ENCODE measurements around the gene BRIP1.
"Not testable (repeated sequence)": the region's sequence is repeated elsewhere in the genome, so short reads cannot be mapped to it uniquely, and the experiment has no call there.

BRIP1 gene

DNA sequence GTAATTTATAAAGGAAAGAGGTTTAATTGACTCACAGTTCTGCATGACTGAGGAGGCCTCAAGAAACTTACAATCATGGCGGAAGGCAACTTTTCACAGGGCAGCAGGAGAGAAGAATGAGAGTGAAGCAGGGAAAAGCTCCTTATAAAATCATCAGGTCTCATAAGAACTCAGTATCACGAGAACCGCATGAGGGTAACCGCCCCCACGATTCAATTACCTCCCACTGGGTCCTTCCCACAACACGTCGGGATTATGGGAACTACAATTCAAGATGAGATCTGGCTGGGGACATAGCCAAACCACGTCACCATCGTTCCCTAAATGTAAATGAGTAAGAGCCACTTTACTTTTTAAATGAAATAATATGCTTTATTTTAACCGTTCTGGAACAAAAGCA, 182.4 kb downstream of the BRIP1 start:
- TF ChIP-seq, protein P1, sequence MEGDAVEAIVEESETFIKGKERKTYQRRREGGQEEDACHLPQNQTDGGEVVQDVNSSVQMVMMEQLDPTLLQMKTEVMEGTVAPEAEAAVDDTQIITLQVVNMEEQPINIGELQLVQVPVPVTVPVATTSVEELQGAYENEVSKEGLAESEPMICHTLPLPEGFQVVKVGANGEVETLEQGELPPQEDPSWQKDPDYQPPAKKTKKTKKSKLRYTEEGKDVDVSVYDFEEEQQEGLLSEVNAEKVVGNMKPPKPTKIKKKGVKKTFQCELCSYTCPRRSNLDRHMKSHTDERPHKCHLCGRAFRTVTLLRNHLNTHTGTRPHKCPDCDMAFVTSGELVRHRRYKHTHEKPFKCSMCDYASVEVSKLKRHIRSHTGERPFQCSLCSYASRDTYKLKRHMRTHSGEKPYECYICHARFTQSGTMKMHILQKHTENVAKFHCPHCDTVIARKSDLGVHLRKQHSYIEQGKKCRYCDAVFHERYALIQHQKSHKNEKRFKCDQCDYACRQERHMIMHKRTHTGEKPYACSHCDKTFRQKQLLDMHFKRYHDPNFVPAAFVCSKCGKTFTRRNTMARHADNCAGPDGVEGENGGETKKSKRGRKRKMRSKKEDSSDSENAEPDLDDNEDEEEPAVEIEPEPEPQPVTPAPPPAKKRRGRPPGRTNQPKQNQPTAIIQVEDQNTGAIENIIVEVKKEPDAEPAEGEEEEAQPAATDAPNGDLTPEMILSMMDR (IDR thresholded peaks at IDR 0.05; ENCODE audit: low read depth, low read length, missing control alignments): no peak
- H3K4me3 ChIP-seq (ENCODE audit: low read depth, low read length): no peak overlapping the region
- no peak for DNase-seq (ENCODE audit: low read depth)
- in situ Hi-C loops (cut with HindIII; ENCODE audit: low sequenced_read_pairs): no loop called here

DNA sequence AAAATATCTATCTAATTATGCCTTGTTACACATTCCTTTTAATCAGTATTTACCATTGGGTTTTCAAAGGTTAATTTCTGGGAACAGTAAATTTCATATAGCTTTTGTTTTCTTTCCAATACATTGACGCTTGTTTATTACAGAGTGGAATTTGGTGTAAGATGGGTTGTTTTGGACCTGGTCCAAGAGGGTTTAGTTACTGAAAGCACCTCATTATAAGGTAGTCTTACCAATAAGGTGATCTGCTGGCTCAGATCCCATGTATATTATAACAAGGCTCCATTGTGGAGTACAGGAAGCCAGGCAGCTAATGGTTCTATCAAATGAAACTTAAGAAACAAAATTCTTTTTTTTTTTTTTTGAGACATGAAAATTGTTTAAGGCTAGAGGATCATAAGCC, 185.0 kb downstream of the BRIP1 start:
- TF ChIP-seq, protein P1 (IDR thresholded peaks at IDR 0.05; ENCODE audit: low read depth, low read length, missing control alignments): no peak
- no peak for DNase-seq (ENCODE audit: low read depth)
- in situ Hi-C loops (cut with HindIII; ENCODE audit: low sequenced_read_pairs): no loop called here
- no peak overlapping the region for H3K4me3 ChIP-seq (ENCODE audit: low read depth, low read length)

DNA sequence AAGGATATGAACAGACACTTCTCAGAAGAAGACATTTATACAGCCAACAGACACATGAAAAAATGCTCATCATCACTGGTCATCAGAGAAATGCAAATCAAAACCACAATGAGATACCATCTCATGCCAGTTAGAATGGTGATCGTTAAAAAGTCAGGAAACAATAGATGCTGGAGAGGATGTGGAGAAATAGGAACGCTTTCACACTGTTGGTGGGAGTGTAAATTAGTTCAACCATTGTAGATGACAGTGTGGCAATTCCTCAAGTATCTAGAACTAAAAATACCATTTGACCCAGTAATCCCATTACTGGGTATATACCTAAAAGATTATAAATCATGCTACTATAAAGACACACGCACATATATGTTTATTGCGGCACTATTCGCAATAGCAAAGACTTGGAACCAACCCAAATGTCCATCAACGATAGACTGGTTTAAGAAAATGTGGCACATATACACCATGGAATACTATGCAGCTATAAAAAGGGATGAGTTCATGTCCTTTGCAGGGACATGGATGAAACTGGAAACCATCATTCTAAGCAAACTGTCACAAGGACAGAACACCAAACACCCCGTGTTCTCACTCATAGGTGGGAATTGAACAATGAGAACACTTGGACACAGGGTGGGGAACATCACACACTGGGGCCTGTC, 186.0 kb downstream of the BRIP1 start:
- in situ Hi-C loops (cut with HindIII; ENCODE audit: low sequenced_read_pairs); DNase-seq (ENCODE audit: low read depth); H3K4me3 ChIP-seq (ENCODE audit: low read depth, low read length): not testable (repeated sequence)

DNA sequence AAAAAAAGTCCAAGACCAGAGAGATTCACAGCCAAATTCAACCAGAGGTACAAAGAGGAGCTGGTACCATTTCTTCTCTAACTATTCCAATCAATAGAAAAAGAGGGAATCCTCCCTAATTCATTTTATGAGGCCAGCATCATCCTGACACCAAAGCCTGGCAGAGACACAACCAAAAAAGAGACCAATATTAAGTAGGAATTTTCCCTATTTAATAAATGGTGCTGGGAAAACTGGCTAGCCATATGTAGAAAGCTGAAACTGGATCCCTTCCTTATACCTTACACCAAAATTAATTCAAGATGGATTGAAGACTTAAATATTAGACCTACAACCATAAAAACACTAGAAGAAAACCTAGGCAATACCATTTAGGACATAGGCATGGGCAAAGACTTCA, 186.8 kb downstream of the BRIP1 start:
- in situ Hi-C loops (cut with HindIII; ENCODE audit: low sequenced_read_pairs); H3K4me3 ChIP-seq (ENCODE audit: low read depth, low read length); DNase-seq (ENCODE audit: low read depth): not testable (repeated sequence)

DNA sequence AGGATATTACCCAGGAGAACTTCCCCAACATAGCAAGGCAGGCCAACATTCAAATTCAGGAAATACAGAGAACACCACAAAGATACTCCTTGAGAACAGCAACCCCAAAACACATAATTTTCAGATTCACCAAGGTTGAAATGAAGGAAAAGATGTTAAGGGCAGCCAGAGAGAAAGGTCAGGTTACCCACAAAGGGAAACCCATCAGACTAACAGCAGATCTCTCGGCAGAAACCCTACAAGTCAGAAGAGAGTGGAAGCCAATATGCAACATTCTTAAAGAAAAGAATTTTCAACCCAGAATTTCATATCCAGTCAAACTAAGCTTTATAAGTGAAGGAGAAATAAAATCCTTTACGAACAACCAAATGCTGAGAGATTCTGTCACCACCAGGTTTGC, 188.7 kb downstream of the BRIP1 start:
- in situ Hi-C loops (cut with HindIII; ENCODE audit: low sequenced_read_pairs); H3K4me3 ChIP-seq (ENCODE audit: low read depth, low read length); DNase-seq (ENCODE audit: low read depth): not testable (repeated sequence)

DNA sequence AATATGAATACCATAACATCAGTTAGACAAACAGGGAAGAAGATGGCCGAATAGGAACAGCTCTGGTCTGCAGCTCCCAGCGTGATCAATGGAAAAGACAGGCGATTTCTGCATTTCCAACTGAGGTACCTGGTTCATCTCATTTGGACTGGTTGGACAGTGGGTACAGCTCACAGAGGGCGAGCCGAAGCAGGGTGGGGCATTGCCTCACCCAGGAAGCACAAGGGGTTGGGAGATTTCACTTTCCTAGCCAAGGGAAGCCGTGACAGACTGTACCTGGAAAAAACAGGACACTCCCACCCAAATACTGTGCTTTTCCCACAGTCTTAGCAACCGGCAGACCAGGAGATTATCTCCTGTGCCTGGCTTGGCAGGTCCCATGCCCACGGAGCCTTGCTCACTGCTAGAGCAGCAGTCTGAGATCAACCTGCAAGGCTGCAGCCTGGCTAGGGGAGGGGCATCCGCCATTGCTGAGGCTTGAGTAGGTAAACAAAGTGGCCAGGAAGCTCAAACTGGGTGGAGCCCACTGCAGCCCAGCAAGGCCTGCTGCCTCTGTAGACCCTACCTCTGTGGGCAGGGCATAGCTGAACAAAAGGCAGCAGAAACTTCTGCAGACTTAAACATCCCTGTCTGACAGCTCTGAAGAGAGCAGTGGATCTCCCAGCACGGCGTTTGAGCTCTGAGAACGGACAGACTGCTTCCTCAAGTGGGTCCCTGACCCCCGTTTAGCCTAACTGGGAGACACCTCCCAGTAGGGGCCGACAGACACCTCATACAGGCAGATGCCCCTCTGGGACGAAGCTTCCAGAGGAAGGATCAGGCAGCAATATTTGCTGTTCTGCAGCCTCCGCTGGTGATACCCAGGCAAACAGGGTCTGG, 190.1 kb downstream of the BRIP1 start:
- in situ Hi-C loops (cut with HindIII; ENCODE audit: low sequenced_read_pairs); DNase-seq (ENCODE audit: low read depth); H3K4me3 ChIP-seq (ENCODE audit: low read depth, low read length): not testable (repeated sequence)

DNA sequence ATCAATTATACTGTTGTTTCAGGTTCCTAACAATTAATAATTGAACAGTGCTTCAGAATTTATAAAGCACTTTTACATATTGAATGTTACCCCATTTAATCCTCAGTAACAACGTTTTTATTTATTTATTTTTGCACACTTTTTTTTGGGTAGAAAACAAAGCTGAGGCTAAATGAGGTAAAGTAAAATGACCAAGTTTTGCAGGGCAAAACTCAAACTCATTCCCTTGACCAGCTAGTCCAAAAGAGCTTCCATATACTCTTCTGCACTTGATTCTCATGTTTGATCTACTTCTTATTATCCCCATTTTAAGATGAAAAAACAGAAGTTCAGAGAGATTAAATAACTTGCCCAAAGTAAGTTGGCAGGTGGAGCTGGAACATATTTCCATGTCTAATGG, 191.2 kb downstream of the BRIP1 start:
- DNase-seq (ENCODE audit: low read depth): no peak
- in situ Hi-C loops (cut with HindIII; ENCODE audit: low sequenced_read_pairs): no loop called here
- TF ChIP-seq, protein P1 (IDR thresholded peaks at IDR 0.05; ENCODE audit: low read depth, low read length, missing control alignments): no peak
- no peak overlapping the region for H3K4me3 ChIP-seq (ENCODE audit: low read depth, low read length)

DNA sequence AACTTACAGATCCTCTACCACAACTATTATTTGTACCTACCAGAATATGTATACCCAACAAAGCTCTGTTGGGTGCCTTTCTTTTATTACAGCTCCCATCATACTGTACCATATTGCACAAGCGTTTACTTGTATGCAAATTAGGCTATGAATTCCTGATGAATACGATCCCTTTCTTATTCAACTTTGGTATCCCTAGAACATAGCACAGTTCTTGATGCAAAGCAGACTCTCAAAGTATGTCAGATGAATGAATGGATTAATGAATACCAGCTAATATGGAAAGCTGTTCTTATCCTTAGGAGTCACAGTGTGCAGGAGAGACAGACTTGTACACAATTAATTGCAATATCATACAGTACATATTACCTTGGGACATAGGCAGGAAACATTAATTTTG, 192.6 kb downstream of the BRIP1 start:
- TF ChIP-seq, protein P1 (IDR thresholded peaks at IDR 0.05; ENCODE audit: low read depth, low read length, missing control alignments): no peak
- H3K4me3 ChIP-seq (ENCODE audit: low read depth, low read length): no peak overlapping the region
- DNase-seq (ENCODE audit: low read depth): no peak
- in situ Hi-C loops (cut with HindIII; ENCODE audit: low sequenced_read_pairs): no loop called here
